Astrocyte (in vitro differentiated cells and primary cell): ENCODE data around the gene COPS7A. TPM values are rescaled to one million over a fixed set of nuclear protein-coding genes. Genes with fewer than 3 reads are reported as not detected.

Experiments
- DNase-seq: peaks from one replicate; pipeline ENCODE4 v3.0.0-alpha.2; 2010; ENCODE audit warnings: low read depth
- FAIRE-seq: peaks from 2 replicates; lab custom pipeline; 2011; peaks lifted over from hg19 to GRCh38; lab: Jason Lieb, UNC
- H2AFZ ChIP-seq: 2 replicates; pipeline ENCODE4 v1.6.0; 2012; ENCODE audit warnings: low read depth, low read length, inconsistent platforms
- H3K27ac ChIP-seq: 2 replicates; pipeline ENCODE4 v1.5.1; 2011; ENCODE audit warnings: low read depth, low read length, inconsistent platforms
- H3K27me3 ChIP-seq: 2 replicates; pipeline ENCODE4 v1.6.0; 2011; ENCODE audit warnings: low read length, inconsistent platforms; ENCODE audit not compliant: insufficient read depth
- H3K36me3 ChIP-seq: 2 replicates; pipeline ENCODE4 v1.5.1; 2011; ENCODE audit warnings: low read length, inconsistent platforms; ENCODE audit not compliant: insufficient read depth
- H3K4me1 ChIP-seq: 2 replicates; pipeline ENCODE4 v1.5.1; 2011; ENCODE audit warnings: low read length, inconsistent platforms; ENCODE audit not compliant: insufficient read depth
- H3K4me2 ChIP-seq: 2 replicates; pipeline ENCODE4 v1.6.0; 2012; ENCODE audit warnings: low read length, inconsistent platforms
- H3K4me3 ChIP-seq: 2 replicates; pipeline ENCODE4 v1.5.1; 2011; ENCODE audit warnings: low read depth, mild to moderate bottlenecking, low read length, inconsistent platforms; ENCODE audit not compliant: insufficient read depth
- H3K79me2 ChIP-seq: 2 replicates; pipeline ENCODE4 v1.6.0; 2012; ENCODE audit warnings: mild to moderate bottlenecking, low read length, inconsistent platforms; ENCODE audit not compliant: insufficient read depth
- H3K9ac ChIP-seq: 2 replicates; pipeline ENCODE4 v1.6.0; 2012; ENCODE audit warnings: mild to moderate bottlenecking, low read length, inconsistent platforms
- H3K9me3 ChIP-seq: 2 replicates; pipeline ENCODE4 v1.5.1; 2012; ENCODE audit warnings: low read depth, mild to moderate bottlenecking, low read length, inconsistent platforms; ENCODE audit not compliant: insufficient read depth
- H4K20me1 ChIP-seq: 2 replicates; pipeline ENCODE4 v1.6.0; 2012; ENCODE audit warnings: low read length, inconsistent platforms; ENCODE audit not compliant: insufficient read depth
- H3K27ac Mint-ChIP-seq: one replicate; pipeline ENCODE4 v1.8.0; 2021; ENCODE audit warnings: mild to moderate bottlenecking, mixed read lengths; ENCODE audit not compliant: unreplicated experiment
- H3K27me3 Mint-ChIP-seq: one replicate; pipeline ENCODE4 v1.8.0; 2021; ENCODE audit warnings: low read depth, mixed read lengths; ENCODE audit not compliant: unreplicated experiment
- H3K36me3 Mint-ChIP-seq: one replicate; pipeline ENCODE4 v1.8.0; 2021; ENCODE audit warnings: low read depth, mixed read lengths; ENCODE audit not compliant: unreplicated experiment
- H3K4me1 Mint-ChIP-seq: one replicate; pipeline ENCODE4 v1.8.0; 2021; ENCODE audit warnings: low read depth, mixed read lengths; ENCODE audit not compliant: unreplicated experiment
- H3K4me3 Mint-ChIP-seq: one replicate; pipeline ENCODE4 v1.8.0; 2021; ENCODE audit warnings: mild to moderate bottlenecking, moderate library complexity, mixed read lengths; ENCODE audit not compliant: unreplicated experiment
- H3K9me3 Mint-ChIP-seq: one replicate; pipeline ENCODE4 v1.8.0; 2021; ENCODE audit warnings: mild to moderate bottlenecking, mixed read lengths; ENCODE audit not compliant: unreplicated experiment
- CTCF ChIP-seq: IDR thresholded peaks from 2 replicates; pipeline ENCODE4 v1.5.1; 2011; ENCODE audit warnings: low read depth, mild to moderate bottlenecking, inconsistent platforms, low read length, moderate library complexity; ENCODE audit not compliant: insufficient read depth
- EZH2 ChIP-seq: IDR thresholded peaks from 2 replicates; pipeline ENCODE4 v1.6.1; 2012; ENCODE audit warnings: mild to moderate bottlenecking, low read length, inconsistent platforms; ENCODE audit not compliant: insufficient read depth
- total RNA-seq: library from RNA; stranded (reverse); gene quantifications from 2 replicates; pipeline ENCODE4 v1.2.1, GENCODE V29; 2021

The COPS7A gene
- total RNA-seq, 1 donor from 2014 or later = 47.3 TPM

GRCh38 chr12:6757028-6757690 is 33.3 kb downstream of the COPS7A start:
- peaks cover 3% of the 10 kb centered on the region for H4K20me1 ChIP-seq
- Mint-ChIP-seq H3K36me3 (peaks cover 2% of the 10 kb centered on the region), H3K9me3 (no peaks in the 10 kb centered on the region), H3K4me1 (peaks cover 11% of the 10 kb centered on the region), H3K4me3 (no peak overlapping the region), H3K27me3 (peaks cover 2% of the 10 kb centered on the region), H3K27ac (no peak overlapping the region)
- no peak overlapping the region for H3K4me3 ChIP-seq
- no peak overlapping the region for H3K4me2 ChIP-seq
- H3K79me2 ChIP-seq = peaks cover 8% of the 10 kb centered on the region
- no peak overlapping the region for H2AFZ ChIP-seq
- peaks cover 4% of the 10 kb centered on the region for H3K4me1 ChIP-seq
- no peak overlapping the region for H3K9ac ChIP-seq
- no peaks in the 10 kb centered on the region for H3K36me3 ChIP-seq
- no peaks in the 10 kb centered on the region for H3K27me3 ChIP-seq
- no peak for DNase-seq
- FAIRE-seq = no peak
- no peaks in the 10 kb centered on the region for H3K9me3 ChIP-seq
- no peak overlapping the region for H3K27ac ChIP-seq
- no peak for TF ChIP-seq CTCF

- no peaks in the 10 kb centered on the region for H4K20me1 ChIP-seq
- H3K4me2 ChIP-seq = no peak overlapping the region
- H2AFZ ChIP-seq = no peak overlapping the region
- no peaks in the 10 kb centered on the region for H3K9me3 Mint-ChIP-seq
- H3K27ac Mint-ChIP-seq = no peak overlapping the region
- H3K27me3 ChIP-seq = no peaks in the 10 kb centered on the region
- no peaks in the 10 kb centered on the region for H3K79me2 ChIP-seq
- DNase-seq (no peak), FAIRE-seq (no peak)
- peaks cover 9% of the 10 kb centered on the region for H3K4me1 ChIP-seq
- no peaks in the 10 kb centered on the region for H3K36me3 ChIP-seq
- TF ChIP-seq CTCF (no peak), EZH2 (no peak)
- peaks cover 2% of the 10 kb centered on the region for H3K36me3 Mint-ChIP-seq
- H3K9me3 ChIP-seq = no peaks in the 10 kb centered on the region
- H3K9ac ChIP-seq = no peak overlapping the region
- H3K27me3 Mint-ChIP-seq = peaks cover 2% of the 10 kb centered on the region
- no peak overlapping the region for H3K27ac ChIP-seq
- H3K4me3 ChIP-seq = no peak overlapping the region
- no peak overlapping the region for H3K4me3 Mint-ChIP-seq
- peaks cover 23% of the 10 kb centered on the region for H3K4me1 Mint-ChIP-seq
Observed at GRCh38 chr12:6758506-6759095, 34.8 kb downstream of the COPS7A start.

- Histone ChIP-seq H3K79me2 (no peaks in the 10 kb centered on the region), H3K4me2 (no peak overlapping the region), H4K20me1 (no peaks in the 10 kb centered on the region), H3K36me3 (no peaks in the 10 kb centered on the region), H3K9ac (no peak overlapping the region), H3K27me3 (no peaks in the 10 kb centered on the region), H3K9me3 (no peaks in the 10 kb centered on the region), H3K4me1 (peaks cover 9% of the 10 kb centered on the region), H2AFZ (no peak overlapping the region), H3K4me3 (no peak overlapping the region), H3K27ac (no peak overlapping the region)
- Mint-ChIP-seq H3K4me3 (no peak overlapping the region), H3K4me1 (peaks cover 18% of the 10 kb centered on the region), H3K9me3 (no peaks in the 10 kb centered on the region), H3K27ac (no peak overlapping the region), H3K27me3 (peaks cover 2% of the 10 kb centered on the region), H3K36me3 (peaks cover 2% of the 10 kb centered on the region)
- FAIRE-seq (no peak), DNase-seq (no peak)
- no peak for TF ChIP-seq EZH2
- TF ChIP-seq CTCF = no peak
Observed at GRCh38 chr12:6759741-6760140, 35.9 kb downstream of the COPS7A start.
